Measurements from ENCODE around the gene UQCRQ. TPM values are rescaled to one million over a fixed set of nuclear protein-coding genes. Genes with fewer than 3 reads are reported as not detected.
A peak's percentile ranks its signal among the peaks of the same experiment; 100 is the strongest.

The UQCRQ gene
- total RNA-seq, 1 experiment from 2014 or later, result 306 TPM

DNA sequence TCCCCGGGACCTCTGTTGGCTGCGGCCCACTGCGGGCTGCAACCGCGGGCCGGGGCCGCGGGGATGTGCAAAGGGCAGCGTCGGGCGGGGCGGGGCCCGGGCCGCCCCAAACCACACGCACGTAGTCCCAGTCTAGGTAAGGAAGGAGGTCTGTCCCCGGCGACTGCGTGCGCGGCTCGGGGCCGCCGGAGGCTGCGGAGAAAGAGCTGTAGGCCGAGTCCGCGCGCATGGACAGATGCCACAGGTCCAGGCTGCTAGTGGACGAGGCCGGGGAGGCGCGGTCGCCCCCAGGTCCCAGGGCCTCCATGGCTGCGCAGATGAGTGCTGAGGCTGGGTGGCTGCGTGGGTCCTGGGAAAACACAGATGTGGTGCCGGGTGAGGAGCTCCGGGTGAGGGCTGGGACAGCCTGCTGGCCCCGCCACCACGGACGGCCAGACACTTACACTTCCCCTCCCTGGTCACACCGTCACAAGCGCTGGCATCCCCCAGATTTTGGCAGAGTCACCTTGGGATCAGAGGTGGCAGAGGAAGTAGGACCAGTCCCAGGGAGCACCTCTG lies 40.5 kb upstream of the UQCRQ start:
- H3K4me3 Mint-ChIP-seq, result peak overlapping the region; percentile 42; a peak in 4 of 5 replicates
- no peak overlapping the region for H2BK15ac ChIP-seq (ENCODE audit: low read depth, low read length)
- peak overlapping the region; percentile 18 for H3K4me2 ChIP-seq (ENCODE audit: insufficient read depth, insufficient read length, low read length)
- peaks cover 25% of the 10 kb centered on the region; the same call in 1 of the 2 replicates for H3K27me3 ChIP-seq (ENCODE audit: insufficient read depth, low read length)
- H3K9me3 Mint-ChIP-seq, result no peaks in the 10 kb centered on the region; a peak in 1 of 5 replicates
- no peaks in the 10 kb centered on the region for H4K20me1 ChIP-seq (ENCODE audit: control insufficient read depth, insufficient read depth, insufficient read length)
- H2BK5ac ChIP-seq (ENCODE audit: insufficient read length, low read length), result no peak overlapping the region
- no peak overlapping the region for H4K8ac ChIP-seq (replicated peaks; ENCODE audit: insufficient read length, low read depth, low read length)
- no peak overlapping the region for H3K27ac Mint-ChIP-seq
- H2AFZ ChIP-seq (ENCODE audit: low read length), result no peak overlapping the region
- no peak overlapping the region for H3T11ph ChIP-seq (ENCODE audit: low read length)
- no peak overlapping the region for H3K27ac ChIP-seq (ENCODE audit: insufficient read length, low read depth, low read length)
- H2BK12ac ChIP-seq (ENCODE audit: insufficient read length, low read depth, low read length), result no peak overlapping the region
- peaks cover 3% of the 10 kb centered on the region for H3K4me1 ChIP-seq (ENCODE audit: insufficient read depth, low read length)
- TF ChIP-seq, protein P1, sequence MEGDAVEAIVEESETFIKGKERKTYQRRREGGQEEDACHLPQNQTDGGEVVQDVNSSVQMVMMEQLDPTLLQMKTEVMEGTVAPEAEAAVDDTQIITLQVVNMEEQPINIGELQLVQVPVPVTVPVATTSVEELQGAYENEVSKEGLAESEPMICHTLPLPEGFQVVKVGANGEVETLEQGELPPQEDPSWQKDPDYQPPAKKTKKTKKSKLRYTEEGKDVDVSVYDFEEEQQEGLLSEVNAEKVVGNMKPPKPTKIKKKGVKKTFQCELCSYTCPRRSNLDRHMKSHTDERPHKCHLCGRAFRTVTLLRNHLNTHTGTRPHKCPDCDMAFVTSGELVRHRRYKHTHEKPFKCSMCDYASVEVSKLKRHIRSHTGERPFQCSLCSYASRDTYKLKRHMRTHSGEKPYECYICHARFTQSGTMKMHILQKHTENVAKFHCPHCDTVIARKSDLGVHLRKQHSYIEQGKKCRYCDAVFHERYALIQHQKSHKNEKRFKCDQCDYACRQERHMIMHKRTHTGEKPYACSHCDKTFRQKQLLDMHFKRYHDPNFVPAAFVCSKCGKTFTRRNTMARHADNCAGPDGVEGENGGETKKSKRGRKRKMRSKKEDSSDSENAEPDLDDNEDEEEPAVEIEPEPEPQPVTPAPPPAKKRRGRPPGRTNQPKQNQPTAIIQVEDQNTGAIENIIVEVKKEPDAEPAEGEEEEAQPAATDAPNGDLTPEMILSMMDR (conservative IDR thresholded peaks at IDR 0.05), result no peak
- no peak overlapping the region for H3K4ac ChIP-seq (ENCODE audit: low read depth, low read length)
- H4K91ac ChIP-seq (ENCODE audit: insufficient read length, low read depth, low read length), result no peak overlapping the region
- H3K9ac ChIP-seq (ENCODE audit: extremely low read depth, insufficient read length, low read length), result no peak overlapping the region
- no peak overlapping the region for H2AK5ac ChIP-seq (ENCODE audit: insufficient read length, low read length)
- H3K23ac ChIP-seq (ENCODE audit: insufficient read length, low read depth, low read length), result no peak overlapping the region
- H3K79me2 ChIP-seq (ENCODE audit: insufficient read depth, low read length), result no peaks in the 10 kb centered on the region
- WGBS (ENCODE audit: extremely low coverage, insufficient read length, low lambda C conversion rate), result no CpG with 5 or more reads among the region's 43 CpGs
- H3K14ac ChIP-seq (ENCODE audit: insufficient read depth, low read length), result peak overlapping the region; percentile 3; the same call in 1 of the 2 replicates
- no peaks in the 10 kb centered on the region for H3K9me3 ChIP-seq (ENCODE audit: control insufficient read depth, low read depth, low read length)
- no peaks in the 10 kb centered on the region for H3K79me1 ChIP-seq (ENCODE audit: insufficient read depth, low read depth, low read length, poor library complexity, severe bottlenecking)
- no peak overlapping the region for H4K5ac ChIP-seq (ENCODE audit: insufficient read length, low read depth, low read length)
- DNase-seq, result peak; percentile 59
- peaks cover 9 to 18% of the 10 kb centered on the region in 2 experiments for H3K4me1 Mint-ChIP-seq
- H3K36me3 Mint-ChIP-seq (ENCODE audit: insufficient read depth in 1 of 3, low read depth in 3 of 3), result peaks cover 3 to 6% (median 4%) of the 10 kb centered on the region in 3 experiments; a peak in 6 of 7 replicates
- no peak overlapping the region for H3K18ac ChIP-seq (ENCODE audit: insufficient read length, low read depth, low read length)
- H2BK20ac ChIP-seq (ENCODE audit: low read depth, low read length, poor library complexity, severe bottlenecking), result no peak overlapping the region
- peaks cover 68% of the 10 kb centered on the region for H3K27me3 Mint-ChIP-seq (ENCODE audit: low read depth)
- H3K56ac ChIP-seq (ENCODE audit: insufficient read length, low read depth, low read length), result no peak overlapping the region
- peaks cover 25% of the 10 kb centered on the region for H3K23me2 ChIP-seq (ENCODE audit: insufficient read length, low read depth, low read length, poor library complexity, severe bottlenecking)
- H2BK120ac ChIP-seq (ENCODE audit: low read depth, low read length, poor library complexity, severe bottlenecking), result no peak overlapping the region

All from H9 (cell line).